Ascending aorta (tissue), 2 donors: ENCODE results near the gene SHQ1. TPM values are rescaled to one million over a fixed set of nuclear protein-coding genes. Genes with fewer than 3 reads are reported as not detected.

Experiments used
- DNase-seq, 2 donors: peaks; one replicate each; pipeline ENCODE4 v3.0.0-alpha.2; 2019; ENCODE audit warnings: low spot score in 2 of 2
- H3K27ac ChIP-seq, 2 donors: fragments of 200-600 bp; sonication (generic); one replicate each; pipeline ENCODE4 v1.5.1; 2016 to 2017; ENCODE audit warnings: mild to moderate bottlenecking in 1 of 2
- H3K27me3 ChIP-seq: fragments of 200-600 bp; sonication (generic); one replicate; pipeline ENCODE4 v1.5.1; 2017
- H3K36me3 ChIP-seq, 2 donors: fragments of 200-600 bp; sonication (generic); one replicate each; pipeline ENCODE4 v1.5.1; 2016
- H3K4me1 ChIP-seq, 2 donors: fragments of 200-600 bp; sonication (generic); one replicate each; pipeline ENCODE4 v1.5.1; 2016 to 2017; ENCODE audit warnings: mild to moderate bottlenecking in 1 of 2
- H3K4me3 ChIP-seq, 2 donors: fragments of 200-600 bp; sonication (generic); one replicate each; pipeline ENCODE4 v1.5.1; 2016 to 2017; ENCODE audit warnings: mild to moderate bottlenecking in 1 of 2
- H3K9me3 ChIP-seq, 2 donors: fragments of 200-600 bp; sonication (generic); one replicate each; pipeline ENCODE4 v1.5.1; 2016
- intact Hi-C: fragments of 100-400 bp; cut with DNase I; formaldehyde crosslinking; loops from one replicate; pipeline ENCODE4 v1.15.1; 2023
- total RNA-seq: library from RNA; depleted of rRNA; stranded (reverse); fragments of >200 nt; gene quantifications from one replicate; pipeline ENCODE4 v1.1.0, GENCODE V29; 2016
- TF ChIP-seq, protein P1 (sequence below), 3 experiments: fragments of 200-600 bp in 2 of 3; fragments of 450-650 bp in 1 of 3; sonication (generic) in 2 of 3; IDR thresholded peaks; one replicate each; pipeline ENCODE4 v1.5.1; 2016 to 2019; ENCODE audit warnings: antibody characterized with exemption in 3 of 3, mild to moderate bottlenecking in 1 of 3, moderate library complexity in 1 of 3

Gene SHQ1
- total RNA-seq, 1 donor from 2014 or later: 4.2 TPM

DNA sequence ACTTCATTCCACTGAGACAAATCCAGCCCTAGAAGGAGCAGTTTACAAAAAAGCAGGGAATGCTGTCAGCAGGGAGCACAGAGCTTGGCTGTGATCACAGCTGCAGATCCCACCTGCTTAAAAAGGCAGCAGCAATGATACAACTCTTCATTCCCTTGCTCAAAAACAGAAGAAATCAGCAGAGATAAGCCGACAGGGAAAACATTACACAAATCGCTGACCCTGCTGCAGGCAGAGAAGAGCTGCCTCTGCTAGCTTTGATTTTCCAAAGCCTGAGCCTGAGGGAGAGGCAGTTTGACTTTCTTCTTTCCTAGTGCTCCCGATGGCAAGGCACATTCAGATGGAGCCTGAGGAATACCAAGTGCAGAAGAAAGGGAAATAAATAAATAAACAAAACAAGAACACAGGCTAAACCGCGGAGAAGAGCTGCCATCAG, 80.2 kb downstream of the SHQ1 start:
- Histone ChIP-seq H3K4me1 (no peaks in the 10 kb centered on the region), H3K4me3 (no peak overlapping the region), H3K27ac (no peak overlapping the region), H3K27me3 (no peaks in the 10 kb centered on the region), H3K36me3 (peaks cover 0 to 13% of the 10 kb centered on the region in 2 donors), H3K9me3 (no peaks in the 10 kb centered on the region)
- intact Hi-C loops: no loop called here
- no peak for DNase-seq
- TF ChIP-seq, protein P1, sequence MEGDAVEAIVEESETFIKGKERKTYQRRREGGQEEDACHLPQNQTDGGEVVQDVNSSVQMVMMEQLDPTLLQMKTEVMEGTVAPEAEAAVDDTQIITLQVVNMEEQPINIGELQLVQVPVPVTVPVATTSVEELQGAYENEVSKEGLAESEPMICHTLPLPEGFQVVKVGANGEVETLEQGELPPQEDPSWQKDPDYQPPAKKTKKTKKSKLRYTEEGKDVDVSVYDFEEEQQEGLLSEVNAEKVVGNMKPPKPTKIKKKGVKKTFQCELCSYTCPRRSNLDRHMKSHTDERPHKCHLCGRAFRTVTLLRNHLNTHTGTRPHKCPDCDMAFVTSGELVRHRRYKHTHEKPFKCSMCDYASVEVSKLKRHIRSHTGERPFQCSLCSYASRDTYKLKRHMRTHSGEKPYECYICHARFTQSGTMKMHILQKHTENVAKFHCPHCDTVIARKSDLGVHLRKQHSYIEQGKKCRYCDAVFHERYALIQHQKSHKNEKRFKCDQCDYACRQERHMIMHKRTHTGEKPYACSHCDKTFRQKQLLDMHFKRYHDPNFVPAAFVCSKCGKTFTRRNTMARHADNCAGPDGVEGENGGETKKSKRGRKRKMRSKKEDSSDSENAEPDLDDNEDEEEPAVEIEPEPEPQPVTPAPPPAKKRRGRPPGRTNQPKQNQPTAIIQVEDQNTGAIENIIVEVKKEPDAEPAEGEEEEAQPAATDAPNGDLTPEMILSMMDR (IDR thresholded peaks at IDR 0.05): no peak

DNA sequence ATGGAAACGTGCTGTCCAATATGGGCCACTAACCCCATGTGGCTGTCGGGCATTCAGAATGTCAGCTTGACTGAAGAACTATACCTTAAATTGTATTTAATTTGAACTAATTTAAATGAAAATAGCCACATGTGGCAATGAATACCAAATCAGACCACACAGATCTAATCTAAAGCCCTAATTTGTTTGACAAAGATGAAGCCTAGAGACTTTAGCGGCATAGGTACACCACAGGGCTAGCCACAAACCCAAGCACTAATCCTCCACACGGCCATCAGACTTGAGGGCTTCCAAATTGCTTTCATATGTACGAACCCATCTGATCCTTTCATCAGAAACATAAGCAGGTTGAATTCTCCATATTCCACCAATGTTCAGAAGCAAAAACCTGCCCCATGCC, 81.4 kb downstream of the SHQ1 start:
- H3K36me3 ChIP-seq: peaks cover 0 to 6% of the 10 kb centered on the region in 2 donors
- DNase-seq: no peak
- H3K27me3 ChIP-seq: no peaks in the 10 kb centered on the region
- no peaks in the 10 kb centered on the region for H3K4me1 ChIP-seq
- TF ChIP-seq, protein P1 (IDR thresholded peaks at IDR 0.05): no peak
- no peaks in the 10 kb centered on the region for H3K9me3 ChIP-seq
- intact Hi-C loops: no loop called here
- no peak overlapping the region for H3K4me3 ChIP-seq
- H3K27ac ChIP-seq: no peak overlapping the region

DNA sequence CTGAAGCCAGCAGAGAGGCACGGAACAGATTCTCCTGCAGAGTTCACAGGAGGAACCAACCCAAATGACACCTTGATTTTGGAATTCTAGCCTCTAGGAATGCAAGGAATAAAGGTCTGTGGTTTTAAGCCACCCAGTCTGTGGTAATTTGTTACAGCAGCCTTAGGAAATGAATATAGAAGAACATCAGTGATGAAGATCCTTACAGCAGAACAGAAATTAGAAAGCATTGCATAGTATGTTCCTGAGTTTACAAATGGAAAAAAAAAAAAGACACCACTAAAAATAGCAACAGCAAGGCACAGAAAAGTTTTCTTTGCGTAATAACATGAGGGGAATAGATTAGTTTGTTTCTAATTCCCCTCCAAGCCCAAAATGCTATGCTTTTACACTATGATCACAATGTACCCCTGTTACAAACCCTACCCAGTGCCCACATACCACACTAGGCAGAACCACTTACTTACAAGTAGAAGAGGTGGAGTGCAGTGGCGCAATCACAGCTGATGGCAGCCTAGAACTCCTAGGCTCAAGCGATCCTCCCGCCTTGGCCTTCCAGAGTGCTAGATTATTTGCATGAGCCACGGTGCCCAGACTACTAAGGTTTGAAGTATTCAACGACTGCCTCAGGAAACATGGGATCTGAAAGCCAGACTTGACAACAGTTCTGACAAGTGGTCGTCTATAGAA, 84.3 kb downstream of the SHQ1 start:
- Histone ChIP-seq H3K27me3 (no peaks in the 10 kb centered on the region), H3K36me3 (no peaks in the 10 kb centered on the region), H3K27ac (no peak overlapping the region), H3K4me1 (no peaks in the 10 kb centered on the region), H3K4me3 (no peak overlapping the region), H3K9me3 (no peaks in the 10 kb centered on the region)
- no peak for DNase-seq
- intact Hi-C loops: no loop called here
- TF ChIP-seq, protein P1 (IDR thresholded peaks at IDR 0.05): no peak

DNA sequence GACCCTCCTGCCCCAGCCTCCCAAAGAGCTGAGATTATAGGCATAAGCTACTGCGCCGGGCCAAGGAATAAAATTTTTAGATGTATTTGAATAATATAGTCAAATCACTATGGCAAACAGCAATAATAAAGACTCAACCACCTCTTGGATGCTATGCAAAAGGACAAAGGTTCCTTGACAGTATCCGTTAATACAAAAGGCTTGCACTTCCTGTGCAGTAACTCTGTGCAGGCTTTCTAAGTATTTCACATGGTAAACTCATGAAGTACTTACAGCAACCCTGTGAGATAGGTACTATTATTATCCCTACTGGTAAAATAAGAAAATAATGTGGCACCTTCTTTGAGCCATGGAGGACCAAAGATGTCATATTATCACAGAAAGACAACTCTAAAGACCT, 86.8 kb downstream of the SHQ1 start:
- no peaks in the 10 kb centered on the region for H3K36me3 ChIP-seq
- no peak for DNase-seq
- H3K4me3 ChIP-seq: no peak overlapping the region
- H3K4me1 ChIP-seq: no peaks in the 10 kb centered on the region
- intact Hi-C loops: no loop called here
- H3K27me3 ChIP-seq: no peaks in the 10 kb centered on the region
- H3K9me3 ChIP-seq: no peaks in the 10 kb centered on the region
- no peak overlapping the region for H3K27ac ChIP-seq
- TF ChIP-seq, protein P1 (IDR thresholded peaks at IDR 0.05): no peak

DNA sequence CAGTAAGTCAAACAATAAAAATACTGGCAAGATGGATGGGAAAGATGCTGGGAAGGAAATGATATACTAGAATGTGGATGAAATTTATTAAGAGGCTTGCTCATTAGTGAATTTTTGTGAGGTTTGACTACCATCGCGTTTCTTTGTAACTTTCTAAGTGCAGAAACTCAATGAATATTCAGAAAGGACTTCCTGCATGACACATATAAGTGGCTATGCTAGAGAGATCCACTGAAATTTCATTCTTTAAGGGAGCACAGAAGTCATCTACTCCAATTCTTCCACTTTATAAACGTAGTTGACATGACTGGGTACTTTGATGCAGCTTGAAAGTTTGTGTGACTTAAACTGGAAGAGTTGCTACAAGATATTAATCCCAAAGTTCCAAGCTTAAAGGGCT, 88.0 kb downstream of the SHQ1 start:
- intact Hi-C loops: no loop called here
- Histone ChIP-seq H3K27me3 (no peaks in the 10 kb centered on the region), H3K36me3 (no peaks in the 10 kb centered on the region), H3K9me3 (no peaks in the 10 kb centered on the region), H3K4me3 (no peak overlapping the region), H3K4me1 (no peaks in the 10 kb centered on the region), H3K27ac (no peak overlapping the region)
- DNase-seq: no peak
- TF ChIP-seq, protein P1 (IDR thresholded peaks at IDR 0.05): no peak

DNA sequence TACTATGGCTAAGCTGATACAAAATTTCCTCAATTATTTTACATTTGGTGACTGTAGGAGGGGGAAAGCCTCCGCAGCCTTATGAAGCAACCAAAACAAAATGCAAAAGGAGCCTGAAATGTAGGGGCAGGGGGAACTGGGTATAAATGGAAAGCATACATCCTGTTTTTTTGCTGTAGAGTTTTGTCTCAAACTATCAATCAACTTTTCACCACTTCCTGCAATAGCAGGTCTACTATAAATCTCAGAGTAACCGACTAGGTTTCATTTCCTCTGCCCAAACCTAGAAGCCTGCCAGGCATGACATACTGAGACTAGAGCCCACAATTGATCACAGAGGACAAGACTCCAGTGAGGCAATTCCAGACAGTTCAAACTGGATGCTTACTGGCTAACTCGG, 91.3 kb downstream of the SHQ1 start:
- Histone ChIP-seq H3K27me3 (no peaks in the 10 kb centered on the region), H3K36me3 (no peaks in the 10 kb centered on the region), H3K9me3 (no peaks in the 10 kb centered on the region), H3K4me1 (no peaks in the 10 kb centered on the region), H3K27ac (no peak overlapping the region), H3K4me3 (no peak overlapping the region)
- DNase-seq: no peak
- intact Hi-C loops: no loop called here
- TF ChIP-seq, protein P1 (IDR thresholded peaks at IDR 0.05): no peak
